Breast epithelium (tissue), 4 donors: Measurements from ENCODE around the gene FAM200A. TPM values are rescaled to one million over a fixed set of nuclear protein-coding genes. Genes with fewer than 3 reads are reported as not detected.

Source experiments
- DNase-seq, 2 donors: peaks; one replicate each; pipeline ENCODE4 v3.0.0-alpha.2; 2019; ENCODE audit warnings: low spot score in 2 of 2
- H3K27ac ChIP-seq, 2 donors: fragments of 200-600 bp; sonication (generic) in 1 of 2; one replicate each; pipeline ENCODE4 v1.5.1; 2016 to 2019; ENCODE audit warnings: mild to moderate bottlenecking in 1 of 2
- H3K27me3 ChIP-seq, 2 donors: fragments of 200-600 bp; sonication (generic) in 1 of 2; one replicate each; pipeline versions ENCODE4 v1.5.1 to v1.6.0; 2017 to 2019; ENCODE audit warnings: control low read depth in 1 of 2, mild to moderate bottlenecking in 1 of 2
- H3K36me3 ChIP-seq: fragments of 200-600 bp; one replicate; pipeline ENCODE4 v1.5.1; 2019
- H3K4me1 ChIP-seq, 2 donors: fragments of 200-600 bp; sonication (generic); one replicate each; pipeline ENCODE4 v1.5.1; 2016 to 2019; ENCODE audit warnings: control low read depth in 1 of 2
- H3K4me3 ChIP-seq, 3 donors: fragments of 200-600 bp; sonication (generic); 1 replicate in 2 of 3; 2 replicates in 1 of 3; pipeline ENCODE4 v1.5.1; 2016 to 2019; ENCODE audit warnings: mild to moderate bottlenecking in 3 of 3, moderate library complexity in 2 of 3
- H3K9me3 ChIP-seq, 2 donors: fragments of 200-600 bp; sonication (generic) in 1 of 2; one replicate each; pipeline ENCODE4 v1.5.1; 2016 to 2019; ENCODE audit warnings: control low read depth in 1 of 2
- CTCF ChIP-seq, 3 donors: fragments of 450-650 bp; IDR thresholded peaks; one replicate each; pipeline ENCODE4 v1.5.1; 2016 to 2017; ENCODE audit warnings: antibody characterized with exemption in 3 of 3, mild to moderate bottlenecking in 3 of 3, moderate library complexity in 3 of 3
- POLR2A ChIP-seq: fragments of 450-650 bp; IDR thresholded peaks from one replicate; pipeline ENCODE4 v1.6.1; 2016; ENCODE audit warnings: antibody characterized with exemption, mild to moderate bottlenecking, moderate library complexity
- POLR2AphosphoS5 ChIP-seq, 3 donors: sonication (generic); formaldehyde crosslinking; IDR thresholded peaks; one replicate each; pipeline ENCODE4 v1.6.1; 2017; ENCODE audit warnings: antibody characterized with exemption in 3 of 3
- intact Hi-C: fragments of 100-400 bp; cut with DNase I; formaldehyde crosslinking; loops from one replicate; pipeline ENCODE4 v1.15.1; 2023; ENCODE audit warnings: low total_unique reads
- total RNA-seq, 3 donors: library from RNA; depleted of rRNA; stranded (reverse); fragments of >200 nt; gene quantifications; one replicate each; pipeline ENCODE4 v1.1.0, GENCODE V29; 2016

FAM200A gene
- total RNA-seq, 3 donors from 2014 or later = 2.6 to 10.2 (median 5.6) TPM

- Histone ChIP-seq H3K27ac (peak overlapping the region; percentile 96 to 98), H3K9me3 (no peaks in the 10 kb centered on the region), H3K27me3 (no peaks in the 10 kb centered on the region), H3K4me3 (peak overlapping the region; percentile 76 to 98 (median 87)), H3K36me3 (no peaks in the 10 kb centered on the region), H3K4me1 (peaks cover 0 to 15% of the 10 kb centered on the region in 2 donors)
- no peak for DNase-seq
- no peak for TF ChIP-seq POLR2A
- no peak for TF ChIP-seq CTCF (IDR thresholded peaks at IDR 0.05)
- no peak for TF ChIP-seq POLR2AphosphoS5 (IDR thresholded peaks at IDR 0.05)
- intact Hi-C loops = no loop called here
These were observed 51.3 kb downstream of the FAM200A start for GRCh38 chr7:99500637-99501009.

- peak within 1 kb of the TSS; percentile 76 to 98 (median 87) for H3K4me3 ChIP-seq
- TF ChIP-seq POLR2AphosphoS5 (IDR thresholded peaks at IDR 0.05) = peak; percentile 88 to 97 (median 97)
- peak; percentile 70 for TF ChIP-seq POLR2A
- no peak for TF ChIP-seq CTCF (IDR thresholded peaks at IDR 0.05)
- no peaks in the 10 kb centered on the region for H3K27me3 ChIP-seq
- H3K36me3 ChIP-seq = no peaks in the 10 kb centered on the region
- H3K9me3 ChIP-seq = peaks cover 0 to 2% of the 10 kb centered on the region in 2 donors
- H3K27ac ChIP-seq = peak within 1 kb of the TSS; percentile 96 to 98
- intact Hi-C loops = no loop called here
- peaks cover 0 to 15% of the 10 kb centered on the region in 2 donors for H3K4me1 ChIP-seq
- peak; percentile 84 to 86 for DNase-seq
These were observed 51.9 kb downstream of the FAM200A start, which contains the start of gene ZNF394 for GRCh38 chr7:99499721-99500636. ZNF394 (minus strand) TSS chr7:99500281; CDS start chr7:99500093, 188 bp downstream.

- DNase-seq = no peak
- intact Hi-C loops = no loop called here
These were observed 52.6 kb downstream of the FAM200A start for GRCh38 chr7:99499371-99499720.

GRCh38 chr7:99498546-99498944 is 53.4 kb downstream of the FAM200A start:
- Histone ChIP-seq H3K36me3 (peaks cover 10% of the 10 kb centered on the region), H3K27ac (peak overlapping the region in 1 of 2 donors; percentile 98), H3K27me3 (no peaks in the 10 kb centered on the region), H3K4me1 (peaks cover 0 to 15% of the 10 kb centered on the region in 2 donors), H3K9me3 (peaks cover 13 to 16% of the 10 kb centered on the region in 2 donors), H3K4me3 (peak overlapping the region; percentile 76 to 98 (median 87))
- no peak for DNase-seq
- TF ChIP-seq POLR2AphosphoS5 (IDR thresholded peaks at IDR 0.05) = no peak
- TF ChIP-seq POLR2A = no peak
- TF ChIP-seq CTCF (IDR thresholded peaks at IDR 0.05) = no peak
- intact Hi-C loops = no loop called here

More at GRCh38 chr7:99499371-99499720, 52.6 kb downstream of the FAM200A start:
- Histone ChIP-seq H3K9me3 (peaks cover 5 to 8% of the 10 kb centered on the region in 2 donors), H3K36me3 (peaks cover 2% of the 10 kb centered on the region), H3K27me3 (no peaks in the 10 kb centered on the region), H3K4me1 (peaks cover 0 to 15% of the 10 kb centered on the region in 2 donors), H3K27ac (peak overlapping the region; percentile 96 to 98), H3K4me3 (peak overlapping the region; percentile 76 to 98 (median 87))
- TF ChIP-seq POLR2A = no peak

GRCh38 chr7:99497766-99498545 is 54.0 kb downstream of the FAM200A start:
- H3K4me3 ChIP-seq = peak overlapping the region; percentile 76 to 98 (median 87)
- no peak for DNase-seq
- intact Hi-C loops = no loop called here
- H3K4me1 ChIP-seq = peaks cover 0 to 15% of the 10 kb centered on the region in 2 donors
- no peak for TF ChIP-seq POLR2A
- TF ChIP-seq POLR2AphosphoS5 (IDR thresholded peaks at IDR 0.05) = no peak
- no peak for TF ChIP-seq CTCF (IDR thresholded peaks at IDR 0.05)
- H3K27ac ChIP-seq = no peak overlapping the region
- H3K36me3 ChIP-seq = peaks cover 16% of the 10 kb centered on the region
- no peaks in the 10 kb centered on the region for H3K27me3 ChIP-seq
- peaks cover 18 to 22% of the 10 kb centered on the region in 2 donors for H3K9me3 ChIP-seq

Other genes with a start within 250 kb of the FAM200A start
- 100 to 1,000 TPM; 113 to 122 (median 117) TPM for gene ARPC1A, start 226.2 kb downstream of the FAM200A start, total RNA-seq
- gene ARPC1B, start 177.4 kb downstream of the FAM200A start, total RNA-seq = 100 to 1,000 TPM; 108 to 176 (median 169) TPM
- gene PDAP1, start 143.5 kb downstream of the FAM200A start, total RNA-seq = 10 to 100 TPM; 39.4 to 86.4 (median 51.5) TPM
- 10 to 100 TPM; 53.9 to 69.8 (median 65.4) TPM for gene BUD31, start 143.1 kb downstream of the FAM200A start, total RNA-seq
- 1 to 10 TPM; 4.5 to 8.3 (median 4.9) TPM for gene PTCD1, start 113.3 kb downstream of the FAM200A start, total RNA-seq
- 10 to 100 TPM; 32.8 to 40.6 (median 32.9) TPM for gene CPSF4, start 113.2 kb downstream of the FAM200A start, total RNA-seq
- 100 to 1,000 TPM; 741 to 814 (median 754) TPM for gene ATP5MF, start 85.9 kb downstream of the FAM200A start, total RNA-seq
- gene ZNF789, start 79.2 kb downstream of the FAM200A start, total RNA-seq = 10 to 100 TPM in 1 of 3 donors, 1 to 10 TPM in 2; 4.6 to 12.3 (median 8.5) TPM
- gene ZNF394, start 51.8 kb downstream of the FAM200A start, total RNA-seq = 10 to 100 TPM; 42.2 to 58.7 (median 58.3) TPM
- gene ZKSCAN5, start 47.5 kb downstream of the FAM200A start, total RNA-seq = 10 to 100 TPM in 1 of 3 donors, 1 to 10 TPM in 2; 7.5 to 11.0 (median 8.0) TPM
- gene ZNF655, start 6.5 kb upstream of the FAM200A start, total RNA-seq = 100 to 1,000 TPM; 100 to 129 (median 110) TPM
- gene TMEM225B, start 46.2 kb upstream of the FAM200A start, total RNA-seq = 1 to 10 TPM; 1.0 to 4.5 (median 2.0) TPM
- gene ZSCAN25, start 64.8 kb upstream of the FAM200A start, total RNA-seq = 10 to 100 TPM; 15.2 to 23.6 (median 18.4) TPM
- 10 to 100 TPM in 2 of 3 donors, 1 to 10 TPM in 1; 8.5 to 25.9 (median 15.4) TPM for gene CYP3A5, start 127.9 kb upstream of the FAM200A start, total RNA-seq
- gene CYP3A7, start 183.1 kb upstream of the FAM200A start, total RNA-seq = 1 to 10 TPM in 2 of 3 donors, not detected in 1; 1.5 to 2.3 TPM
- gene CYP3A4, start 232.1 kb upstream of the FAM200A start, total RNA-seq = under 1 TPM; 0.33 to 0.64 (median 0.59) TPM